Posterior cingulate gyrus (tissue), 11 donors: Measurements from ENCODE around the gene ASH1L.
"Not testable (repeated sequence)": the region's sequence is repeated elsewhere in the genome, so short reads cannot be mapped to it uniquely, and the experiment has no call there.

ENCODE experiments used
- DNase-seq, 10 donors: peaks; one replicate each; pipeline versions ENCODE4 v3.0.0 to v3.0.0-alpha.2; 2020 to 2021; ENCODE audit warnings: mixed read lengths in 3 of 10
- intact Hi-C: fragments of 100-400 bp; cut with DNase I; formaldehyde crosslinking; loops from one replicate; pipeline ENCODE4 v1.15.1; 2023

ASH1L gene

DNA sequence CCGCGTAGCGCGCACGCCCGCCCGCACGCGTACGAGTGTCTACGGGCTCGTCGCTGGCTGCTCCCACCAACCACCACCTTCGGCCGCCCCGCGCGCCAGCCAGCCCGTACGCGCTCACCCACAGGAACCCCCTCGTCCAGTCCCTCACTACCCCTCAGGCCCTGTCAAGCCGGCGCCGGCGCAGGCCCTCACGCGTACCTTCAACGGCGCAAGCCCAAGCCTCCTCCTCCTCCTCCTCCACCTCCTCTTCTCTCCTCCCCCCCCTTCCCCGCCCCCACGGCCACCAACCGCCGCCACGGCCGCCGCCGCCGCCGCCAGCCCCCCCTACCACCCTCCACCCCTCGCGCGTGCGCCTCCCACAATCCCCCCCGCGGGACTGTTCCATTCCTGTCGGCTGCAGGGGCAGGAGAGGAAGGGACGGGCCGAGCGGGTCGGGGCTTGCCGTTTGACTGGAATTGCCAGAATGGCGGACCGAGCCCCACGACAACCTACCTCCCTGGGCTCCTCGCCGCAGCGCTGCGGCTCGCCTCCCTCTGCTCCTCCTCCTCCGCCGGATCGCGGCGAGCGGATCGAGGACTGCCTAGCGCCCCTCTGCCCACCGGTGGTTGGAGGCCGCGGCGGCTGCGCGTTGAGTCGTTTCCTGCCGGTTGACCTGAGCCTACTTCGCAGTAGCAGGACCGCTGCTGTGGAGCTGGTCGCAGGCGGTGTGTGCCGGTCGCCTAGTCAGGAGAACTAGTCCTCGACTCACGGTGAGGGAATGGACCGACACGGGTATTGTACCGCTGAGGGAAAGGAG lies at the start of gene ASH1L:
ASH1L (minus strand) TSS at position 223 of the 796 bp plus-strand sequence. CDS start 41,284 bp downstream, outside the sequence.
- peak; percentile 91 to 99 (median 94) for DNase-seq
- intact Hi-C loops, result no loop called here

DNA sequence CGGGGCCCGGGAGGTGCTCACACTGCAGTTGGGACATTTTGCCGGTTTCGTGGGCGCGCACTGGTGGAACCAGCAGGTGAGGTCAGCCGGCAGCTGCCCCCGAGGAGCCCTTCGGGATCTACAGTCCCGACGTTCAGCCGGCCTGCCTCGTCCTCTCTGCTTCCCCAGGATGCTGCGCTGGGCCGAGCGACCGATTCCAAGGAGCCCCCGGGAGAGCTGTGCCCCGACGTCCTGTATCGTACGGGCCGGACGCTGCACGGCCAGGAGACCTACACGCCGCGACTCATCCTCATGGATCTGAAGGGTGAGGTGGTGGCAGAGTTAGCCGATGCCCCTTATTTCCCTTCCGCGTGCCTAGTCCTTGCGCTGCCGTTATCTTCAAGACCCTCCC lies 47.6 kb upstream of the ASH1L start:
- intact Hi-C loops, DNase-seq: not testable (repeated sequence)

DNA sequence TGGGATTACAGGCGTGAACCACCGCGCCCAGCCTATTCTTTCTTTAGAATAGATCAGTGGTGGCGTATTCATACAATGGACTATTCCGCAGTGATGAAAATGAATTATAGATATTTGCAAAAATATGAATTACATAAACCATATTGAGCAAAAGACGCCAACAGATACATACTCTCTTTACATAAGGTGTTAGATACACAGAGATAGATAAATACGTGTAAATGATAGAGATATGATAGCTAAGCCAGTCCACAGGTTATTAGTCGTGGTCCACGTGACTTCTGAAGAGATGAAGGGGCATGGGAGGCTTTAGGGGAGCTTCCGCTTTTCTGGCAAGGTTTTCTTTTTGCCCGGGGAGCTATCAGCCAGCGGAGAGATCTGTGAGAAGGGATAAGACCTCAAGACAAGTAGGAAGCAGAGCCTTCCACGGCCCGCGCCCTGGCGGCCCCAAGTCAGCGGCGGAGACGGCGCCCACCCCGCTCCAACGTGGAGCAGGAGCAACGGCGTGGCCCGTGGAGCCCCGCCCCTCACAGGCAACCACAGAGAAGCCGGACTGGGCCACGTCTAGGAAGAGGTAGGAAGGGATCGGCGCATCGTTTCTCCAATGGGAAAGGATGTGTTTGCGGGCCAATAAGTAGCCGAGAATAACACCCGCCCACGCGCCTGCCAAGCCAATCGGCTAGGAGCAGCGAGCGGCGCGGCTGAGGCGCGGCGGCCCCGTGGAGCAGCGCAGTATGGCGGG lies 47.1 kb upstream of the ASH1L start, which contains the start of gene MSTO1:
MSTO1 (plus strand) TSS at position 704 of the 742 bp plus-strand sequence; CDS start at position 735, 31 bp downstream.
- DNase-seq, result peak; percentile 91 to 99 (median 96)
- intact Hi-C loops, result no loop called here

DNA sequence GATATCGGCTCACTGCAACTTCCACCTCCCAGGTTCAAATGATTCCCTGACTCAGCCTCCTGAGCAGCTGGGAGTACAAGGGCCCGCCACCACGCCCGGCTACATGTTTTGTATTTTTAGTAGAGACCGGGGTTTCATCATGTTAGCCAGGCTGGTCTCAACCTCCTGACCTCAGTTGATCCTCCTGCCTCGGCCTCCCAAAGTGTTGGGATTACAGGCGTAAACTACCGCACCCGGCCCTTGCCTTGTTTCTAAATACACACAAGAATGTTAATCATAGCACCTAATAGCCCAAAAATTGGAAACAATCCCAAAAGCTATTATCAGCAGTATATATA lies 46.3 kb upstream of the ASH1L start:
- DNase-seq, result no peak
- intact Hi-C loops, result no loop called here

DNA sequence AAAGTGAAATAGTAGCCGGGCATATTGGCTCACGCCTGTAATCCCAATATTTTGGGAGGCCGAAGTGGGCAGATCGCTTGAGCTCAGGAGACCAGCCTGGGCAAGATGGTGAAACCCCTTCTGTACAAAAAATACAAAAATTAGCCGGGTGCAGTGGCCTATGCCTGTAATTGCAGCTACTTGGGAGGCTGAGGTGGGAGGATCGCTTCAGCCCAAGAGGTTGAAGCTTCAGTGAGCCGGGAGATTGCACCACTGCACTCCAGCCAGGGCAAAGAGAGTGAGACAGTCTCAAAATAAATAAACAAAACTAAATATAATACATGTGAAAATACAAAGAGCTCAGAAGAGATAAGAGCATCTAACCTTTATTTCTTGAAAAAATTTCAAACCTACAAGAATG lies 45.1 kb upstream of the ASH1L start:
- intact Hi-C loops, result no loop called here
- DNase-seq, result no peak

DNA sequence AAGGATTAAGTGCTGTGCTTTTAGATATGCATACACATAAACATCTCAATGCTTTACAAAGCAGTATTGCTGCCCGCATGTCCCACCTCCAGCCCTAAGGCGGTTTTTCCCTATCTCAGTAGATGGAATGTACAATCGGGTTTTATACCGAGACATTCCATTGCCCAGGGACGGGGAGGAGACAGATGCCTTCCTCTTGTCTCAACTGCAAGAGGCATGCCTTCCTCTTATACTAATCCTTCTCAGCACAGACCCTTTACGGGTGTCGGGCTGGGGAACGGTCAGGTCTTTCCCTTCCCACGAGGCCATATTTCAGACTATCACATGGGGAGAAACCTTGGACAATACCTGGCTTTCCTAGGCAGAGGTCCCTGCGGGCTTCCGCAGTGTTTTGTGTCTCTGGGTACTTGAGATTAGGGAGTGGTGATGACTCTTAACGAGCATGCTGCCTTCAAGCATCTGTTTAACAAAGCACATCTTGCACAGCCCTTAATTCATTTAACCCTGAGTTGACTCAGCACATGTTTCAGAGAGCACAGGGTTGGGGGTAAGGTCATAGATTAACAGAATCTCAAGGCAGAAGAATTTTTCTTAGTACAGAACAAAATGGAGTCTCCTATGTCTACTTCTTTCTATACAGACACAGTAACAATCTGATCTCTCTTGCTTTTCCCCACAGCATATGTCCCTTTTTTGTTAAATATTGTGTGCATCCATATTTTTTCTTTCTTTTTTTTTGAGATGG lies 37.4 kb upstream of the ASH1L start:
- DNase-seq, intact Hi-C loops: not testable (repeated sequence)

DNA sequence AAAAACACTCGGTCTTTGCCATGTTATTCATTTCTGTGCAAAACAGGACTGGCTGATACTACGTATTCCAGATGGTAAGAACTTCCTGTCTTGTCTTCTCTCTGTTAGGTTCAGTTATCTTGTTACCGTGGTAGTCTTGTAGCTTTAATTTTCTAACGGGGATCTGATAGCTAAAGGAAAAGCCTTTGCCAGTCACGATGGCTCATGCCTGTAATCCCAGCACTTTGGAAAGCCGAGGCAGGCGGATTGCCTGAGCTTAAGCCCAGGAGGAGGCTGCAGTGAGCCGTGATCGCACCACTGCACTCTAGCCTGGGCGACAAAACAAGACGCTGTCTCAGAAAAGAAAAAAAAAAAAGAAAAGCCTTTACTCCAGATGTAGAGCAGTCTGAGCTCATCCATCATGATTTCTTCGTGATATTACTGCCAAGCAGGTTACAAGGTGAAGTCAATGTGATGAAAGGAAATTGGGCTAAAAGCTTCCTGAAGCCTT lies 36.3 kb upstream of the ASH1L start:
- peak; percentile 23 to 94 (median 48) for DNase-seq
- intact Hi-C loops, result no loop called here

DNA sequence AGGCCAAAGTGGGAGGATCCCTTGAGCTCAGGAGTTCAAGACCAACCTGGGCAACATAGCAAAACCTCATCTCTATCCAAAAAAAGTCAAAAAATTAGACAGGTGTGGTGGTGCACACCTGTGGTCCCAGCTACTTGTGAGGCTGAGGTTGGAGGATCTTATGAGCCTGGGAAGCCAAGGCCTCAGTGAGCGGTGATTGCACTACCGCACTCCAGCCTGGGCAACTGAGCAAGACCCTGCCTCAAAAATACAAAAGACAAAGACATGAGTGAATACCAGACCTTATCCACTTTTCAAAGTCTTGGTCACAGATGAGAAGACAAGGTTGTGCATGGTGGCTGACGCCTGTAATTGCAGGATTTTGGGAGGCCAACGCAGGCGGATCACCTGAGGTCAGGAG lies 34.3 kb upstream of the ASH1L start:
- no peak for DNase-seq
- intact Hi-C loops, result no loop called here

GRCh38 chr1:155595877-155596474 lies 33.4 kb upstream of the ASH1L start:
- intact Hi-C loops, DNase-seq: not testable (repeated sequence)

GRCh38 chr1:155591770-155592169 lies 29.2 kb upstream of the ASH1L start:
- intact Hi-C loops, result no loop called here
- DNase-seq, result no peak

DNA sequence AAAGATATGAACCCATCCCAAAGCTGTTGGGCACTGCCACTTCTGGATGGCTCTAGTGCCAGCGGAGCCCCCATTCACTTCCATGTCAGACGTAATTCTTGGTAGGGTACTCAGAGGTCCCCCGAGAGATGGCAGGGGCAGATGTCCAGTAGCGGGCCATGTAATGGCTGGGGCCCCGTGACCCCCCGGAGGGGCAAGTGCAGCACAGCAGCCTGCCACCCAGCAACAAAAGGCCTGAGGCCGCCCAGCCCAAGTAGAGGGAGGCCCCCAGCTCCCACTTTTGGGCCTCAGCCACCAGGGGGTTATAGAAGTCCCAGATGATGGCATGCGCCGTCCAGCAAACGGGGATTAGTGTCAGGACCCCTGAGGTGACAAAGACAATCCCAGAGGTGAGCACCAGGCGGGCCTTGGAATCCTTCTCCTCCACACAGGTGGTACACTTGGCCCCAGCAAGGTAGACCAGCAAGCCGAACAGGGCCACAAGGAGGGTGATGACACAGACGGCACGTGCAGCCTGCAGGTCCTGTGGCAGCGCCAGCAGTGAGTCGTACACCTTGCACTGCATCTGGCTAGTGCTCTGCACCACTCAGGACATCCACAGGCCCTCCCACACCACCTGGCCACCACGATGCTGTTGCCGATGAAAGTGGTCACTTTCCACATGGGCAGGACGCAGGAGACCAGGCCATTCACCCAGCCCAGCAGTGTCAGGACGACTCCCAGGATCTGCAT lies 28.1 kb upstream of the ASH1L start:
- intact Hi-C loops, DNase-seq: not testable (repeated sequence)

- DNase-seq, intact Hi-C loops: not testable (repeated sequence)
Observed at GRCh38 chr1:155589282-155589681, 26.7 kb upstream of the ASH1L start.

- DNase-seq, intact Hi-C loops: not testable (repeated sequence)
Observed at GRCh38 chr1:155583846-155584245, 21.2 kb upstream of the ASH1L start.

- DNase-seq, intact Hi-C loops: not testable (repeated sequence)
Observed at GRCh38 chr1:155575608-155576007, 13.0 kb upstream of the ASH1L start.

GRCh38 chr1:155574077-155574476 lies 11.5 kb upstream of the ASH1L start:
- intact Hi-C loops, result no loop called here
- no peak for DNase-seq

DNA sequence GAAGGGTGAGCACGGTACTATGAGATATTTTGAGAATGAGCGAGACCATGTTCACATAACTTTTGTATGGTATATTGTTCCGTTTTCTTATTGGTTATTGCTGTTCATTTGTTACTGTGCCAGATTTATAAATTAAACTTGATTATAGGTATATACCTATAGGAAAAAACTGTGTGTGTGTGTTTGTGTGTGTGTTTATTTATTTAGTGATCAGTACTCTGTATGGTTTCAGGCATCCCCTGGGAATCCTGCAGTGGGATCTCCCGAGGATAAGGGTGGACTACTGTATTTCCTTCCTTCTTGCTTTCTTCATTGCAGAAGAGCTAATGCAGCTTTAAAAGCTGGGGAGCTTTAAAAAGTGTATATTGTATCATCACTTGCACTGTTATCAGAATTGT lies 8.0 kb upstream of the ASH1L start:
- intact Hi-C loops, result no loop called here
- no peak for DNase-seq

- no peak for DNase-seq
Observed at GRCh38 chr1:155569988-155570592, 7.5 kb upstream of the ASH1L start.

DNA sequence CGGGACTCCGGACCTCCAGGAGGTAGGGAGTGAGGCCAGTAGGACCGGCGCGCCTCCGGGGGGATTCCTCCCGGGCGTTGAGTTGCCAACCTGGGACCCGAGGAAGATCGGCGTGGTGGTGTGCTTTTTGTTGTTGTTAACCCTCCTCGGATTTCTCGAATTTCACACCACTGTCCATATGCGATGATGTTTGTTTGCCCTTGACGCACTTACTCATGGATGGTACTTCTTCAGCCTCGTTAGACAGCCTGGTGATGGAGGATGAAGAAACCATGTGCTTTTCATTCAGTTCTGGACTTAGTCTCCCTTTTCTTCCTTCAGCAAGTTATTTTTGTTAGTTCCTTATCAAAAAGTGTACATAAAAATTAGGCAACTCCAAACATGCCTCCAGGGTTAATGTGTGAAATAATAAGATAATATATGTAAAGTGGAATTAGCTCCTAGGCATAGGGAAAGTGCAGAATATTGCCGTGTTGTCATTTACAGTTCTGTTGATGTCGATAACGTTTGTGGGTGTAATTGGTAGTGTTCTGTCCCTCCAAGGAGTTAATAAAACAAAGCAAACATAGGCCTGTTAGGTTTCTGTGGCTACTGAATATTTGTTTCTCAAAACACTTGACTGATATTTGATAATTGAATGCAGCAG lies 897 bp upstream of the ASH1L start:
- intact Hi-C loops, DNase-seq: not testable (repeated sequence)

More at GRCh38 chr1:155569988-155570592, 7.5 kb upstream of the ASH1L start:
- intact Hi-C loops, result no loop called here
